Measurements from ENCODE around the gene FUT7. TPM values are rescaled to one million over a fixed set of nuclear protein-coding genes. Genes with fewer than 3 reads are reported as not detected.
"Not testable (repeated sequence)": the region's sequence is repeated elsewhere in the genome, so short reads cannot be mapped to it uniquely, and the experiment has no call there.

The FUT7 gene
- total RNA-seq, 4 donors from 2014 or later, result 0.32 to 0.83 TPM; not detected in 2

- H3K4me3 ChIP-seq; H3K27me3 ChIP-seq; intact Hi-C loops (cut with DNase I); DNase-seq (ENCODE audit: extremely low spot score); H3K9me3 ChIP-seq; H3K27ac ChIP-seq (replicated peaks in 1 of 4): not testable (repeated sequence)
- 42% methylated on average over 16 of the region's 17 CpGs for WGBS
- Histone ChIP-seq H3K36me3 (peaks cover 0 to 18% (median 12%) of the 10 kb centered on the region in 4 donors), H3K4me1 (peaks cover 0 to 12% (median 6%) of the 10 kb centered on the region in 4 donors)
- TF ChIP-seq, protein P1, sequence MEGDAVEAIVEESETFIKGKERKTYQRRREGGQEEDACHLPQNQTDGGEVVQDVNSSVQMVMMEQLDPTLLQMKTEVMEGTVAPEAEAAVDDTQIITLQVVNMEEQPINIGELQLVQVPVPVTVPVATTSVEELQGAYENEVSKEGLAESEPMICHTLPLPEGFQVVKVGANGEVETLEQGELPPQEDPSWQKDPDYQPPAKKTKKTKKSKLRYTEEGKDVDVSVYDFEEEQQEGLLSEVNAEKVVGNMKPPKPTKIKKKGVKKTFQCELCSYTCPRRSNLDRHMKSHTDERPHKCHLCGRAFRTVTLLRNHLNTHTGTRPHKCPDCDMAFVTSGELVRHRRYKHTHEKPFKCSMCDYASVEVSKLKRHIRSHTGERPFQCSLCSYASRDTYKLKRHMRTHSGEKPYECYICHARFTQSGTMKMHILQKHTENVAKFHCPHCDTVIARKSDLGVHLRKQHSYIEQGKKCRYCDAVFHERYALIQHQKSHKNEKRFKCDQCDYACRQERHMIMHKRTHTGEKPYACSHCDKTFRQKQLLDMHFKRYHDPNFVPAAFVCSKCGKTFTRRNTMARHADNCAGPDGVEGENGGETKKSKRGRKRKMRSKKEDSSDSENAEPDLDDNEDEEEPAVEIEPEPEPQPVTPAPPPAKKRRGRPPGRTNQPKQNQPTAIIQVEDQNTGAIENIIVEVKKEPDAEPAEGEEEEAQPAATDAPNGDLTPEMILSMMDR (IDR thresholded peaks at IDR 0.05), result peak; percentile 17 to 50 (median 39)
Measured at GRCh38 chr9:137004285-137004684, 27.6 kb downstream of the FUT7 start.

DNA sequence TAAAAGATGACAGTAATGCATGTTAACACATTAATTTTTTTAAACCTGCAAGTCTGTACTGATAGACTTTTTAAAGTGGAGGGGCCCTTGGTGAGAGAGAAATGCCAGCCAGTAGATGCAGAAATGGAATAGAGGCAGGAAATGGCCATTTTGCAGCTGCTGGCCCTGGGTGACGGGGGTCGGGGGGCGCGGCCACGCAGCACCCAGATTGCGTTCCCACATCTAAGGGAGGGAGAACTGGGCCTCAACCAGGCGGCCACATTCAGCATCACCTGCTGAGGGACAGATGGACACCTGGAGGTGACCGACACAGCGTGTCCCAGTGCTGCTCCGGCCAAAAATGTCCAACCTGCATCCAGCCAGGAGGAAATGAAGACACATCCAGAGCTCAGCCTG is 29.2 kb downstream of the FUT7 start:
- DNase-seq (ENCODE audit: extremely low spot score), result no peak
- peaks cover 0 to 2% (median 0%) of the 10 kb centered on the region in 4 donors for H3K36me3 ChIP-seq
- H3K27ac ChIP-seq (replicated peaks in 1 of 4), result no peak overlapping the region
- TF ChIP-seq POLR2A (IDR thresholded peaks at IDR 0.05; ENCODE audit: low read depth) (no peak), POLR2AphosphoS5 (IDR thresholded peaks at IDR 0.05) (no peak), EP300 (IDR thresholded peaks at IDR 0.05) (no peak)
- TF ChIP-seq, protein P1 (IDR thresholded peaks at IDR 0.05), result no peak
- WGBS, result 83% methylated on average over 10 of the region's 10 CpGs
- peaks cover 0 to 11% (median 0%) of the 10 kb centered on the region in 4 donors for H3K27me3 ChIP-seq
- peaks cover 0 to 3% (median 0%) of the 10 kb centered on the region in 4 donors for H3K9me3 ChIP-seq
- no peak overlapping the region for H3K4me3 ChIP-seq
- H3K4me1 ChIP-seq, result peaks cover 0 to 8% (median 4%) of the 10 kb centered on the region in 4 donors
- intact Hi-C loops (cut with DNase I), result no loop called here

DNA sequence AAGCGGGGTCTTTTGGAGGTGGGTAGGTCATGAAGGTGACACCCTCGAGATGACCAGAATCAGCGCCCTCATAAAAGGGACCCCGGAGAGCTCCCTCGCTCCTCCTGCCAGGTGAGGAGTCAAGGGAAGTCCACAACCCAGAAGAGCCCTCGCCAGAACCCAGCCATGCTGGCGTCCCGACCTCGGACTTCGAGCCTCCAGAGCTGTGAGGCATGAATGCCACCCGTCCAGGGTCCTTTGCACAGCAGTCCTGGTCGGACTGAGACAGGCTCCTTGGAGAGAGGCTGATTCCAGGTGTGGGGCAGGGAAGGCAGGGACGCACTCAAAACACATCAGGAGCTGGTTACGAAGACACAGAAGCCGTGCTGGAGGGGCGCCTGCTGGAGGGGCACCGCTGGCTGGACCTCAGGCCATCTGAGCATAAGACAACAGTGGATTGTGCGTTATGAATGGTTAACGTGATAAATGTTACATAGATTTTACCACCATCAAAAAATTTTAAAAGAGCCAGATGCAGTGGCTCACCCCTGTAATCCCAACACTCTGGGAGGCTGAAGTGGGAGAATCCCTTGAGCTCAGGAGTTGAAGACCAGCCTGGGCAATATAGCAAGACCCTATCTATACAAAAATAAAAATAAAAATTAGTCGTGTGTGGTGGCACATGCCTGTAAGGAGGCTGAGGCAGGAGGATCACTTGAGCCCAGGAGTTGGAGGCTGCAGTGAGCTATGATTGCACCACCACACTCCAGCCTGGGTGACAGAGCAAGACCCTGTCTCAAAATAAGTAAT is 29.8 kb downstream of the FUT7 start:
- 85% methylated on average over 20 of the region's 20 CpGs for WGBS
- intact Hi-C loops (cut with DNase I), result no loop called here
- no peak overlapping the region for H3K4me3 ChIP-seq
- TF ChIP-seq, protein P1 (IDR thresholded peaks at IDR 0.05), result no peak
- TF ChIP-seq EP300 (IDR thresholded peaks at IDR 0.05) (no peak), POLR2A (IDR thresholded peaks at IDR 0.05; ENCODE audit: low read depth) (no peak), POLR2AphosphoS5 (IDR thresholded peaks at IDR 0.05) (no peak)
- no peak for DNase-seq (ENCODE audit: extremely low spot score)
- H3K4me1 ChIP-seq, result peaks cover 0 to 4% (median 2%) of the 10 kb centered on the region in 4 donors
- H3K9me3 ChIP-seq, result peaks cover 0 to 3% (median 0%) of the 10 kb centered on the region in 4 donors
- peaks cover 0 to 17% (median under 1%) of the 10 kb centered on the region in 4 donors for H3K27me3 ChIP-seq
- no peaks in the 10 kb centered on the region for H3K36me3 ChIP-seq
- H3K27ac ChIP-seq (replicated peaks in 1 of 4), result no peak overlapping the region

DNA sequence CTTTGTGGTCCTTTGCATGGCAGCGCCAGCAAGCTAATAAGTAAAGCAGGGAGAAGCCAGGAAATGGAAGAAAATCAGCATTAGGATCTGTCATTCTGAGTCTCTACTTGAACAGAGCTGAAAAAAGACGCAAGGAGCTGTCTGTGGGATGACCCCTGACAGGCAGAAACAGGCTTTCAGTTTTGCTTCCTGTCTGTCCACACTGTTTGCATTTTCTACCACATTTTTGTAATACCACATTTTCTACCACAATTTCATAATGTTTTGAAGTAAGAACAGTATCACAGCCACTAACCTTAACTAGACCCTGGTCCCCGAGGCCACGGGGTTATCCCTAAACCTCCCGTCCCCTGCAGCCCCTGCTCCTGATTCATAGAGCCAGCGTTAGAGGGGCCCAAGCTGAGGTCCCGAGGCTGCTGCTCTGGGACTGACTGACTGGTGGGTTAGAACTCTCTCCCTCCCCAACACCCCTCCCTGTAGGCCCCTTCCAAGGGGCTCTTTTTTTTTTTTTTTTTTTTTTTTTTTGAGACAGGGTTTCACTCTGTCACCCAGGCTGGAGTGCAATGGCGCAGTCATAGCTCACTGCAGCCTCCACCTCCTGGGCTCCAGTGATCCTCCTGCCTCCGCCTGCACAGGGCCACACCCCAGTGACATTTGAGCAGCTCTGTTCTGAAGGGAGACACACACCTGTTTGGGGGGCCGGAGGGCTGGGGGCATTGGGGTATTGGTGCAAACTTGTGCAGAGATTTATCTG is 31.5 kb downstream of the FUT7 start:
- no peak overlapping the region for H3K27ac ChIP-seq (replicated peaks in 1 of 4)
- H3K27me3 ChIP-seq, result peaks cover 0 to 34% (median 8%) of the 10 kb centered on the region in 4 donors
- peaks cover 14 to 19% (median 17%) of the 10 kb centered on the region in 4 donors for H3K4me1 ChIP-seq
- DNase-seq (ENCODE audit: extremely low spot score), result no peak
- no peak overlapping the region for H3K4me3 ChIP-seq
- TF ChIP-seq, protein P1 (IDR thresholded peaks at IDR 0.05), result no peak
- no peak for TF ChIP-seq POLR2A (IDR thresholded peaks at IDR 0.05; ENCODE audit: low read depth)
- intact Hi-C loops (cut with DNase I), result no loop called here
- peaks cover 0 to 3% (median 0%) of the 10 kb centered on the region in 4 donors for H3K9me3 ChIP-seq
- H3K36me3 ChIP-seq, result no peaks in the 10 kb centered on the region
- WGBS, result 72% methylated on average over 10 of the region's 10 CpGs

Data from esophagus muscularis mucosa (tissue), 4 donors.